GM12873 (cell line): Measurements from ENCODE around the gene ANXA5.

Source experiments
- TF ChIP-seq, protein P1 (sequence below): IDR thresholded peaks from 2 replicates; pipeline ENCODE4 v1.5.1; 2012; ENCODE audit warnings: low read depth, mild to moderate bottlenecking, moderate library complexity, low read length, control low read depth; ENCODE audit not compliant: insufficient read depth; ENCODE audit errors: missing control alignments

Gene ANXA5

GRCh38 chr4:121669163-121669550, 27.6 kb downstream of the ANXA5 start:
- TF ChIP-seq, protein P1, sequence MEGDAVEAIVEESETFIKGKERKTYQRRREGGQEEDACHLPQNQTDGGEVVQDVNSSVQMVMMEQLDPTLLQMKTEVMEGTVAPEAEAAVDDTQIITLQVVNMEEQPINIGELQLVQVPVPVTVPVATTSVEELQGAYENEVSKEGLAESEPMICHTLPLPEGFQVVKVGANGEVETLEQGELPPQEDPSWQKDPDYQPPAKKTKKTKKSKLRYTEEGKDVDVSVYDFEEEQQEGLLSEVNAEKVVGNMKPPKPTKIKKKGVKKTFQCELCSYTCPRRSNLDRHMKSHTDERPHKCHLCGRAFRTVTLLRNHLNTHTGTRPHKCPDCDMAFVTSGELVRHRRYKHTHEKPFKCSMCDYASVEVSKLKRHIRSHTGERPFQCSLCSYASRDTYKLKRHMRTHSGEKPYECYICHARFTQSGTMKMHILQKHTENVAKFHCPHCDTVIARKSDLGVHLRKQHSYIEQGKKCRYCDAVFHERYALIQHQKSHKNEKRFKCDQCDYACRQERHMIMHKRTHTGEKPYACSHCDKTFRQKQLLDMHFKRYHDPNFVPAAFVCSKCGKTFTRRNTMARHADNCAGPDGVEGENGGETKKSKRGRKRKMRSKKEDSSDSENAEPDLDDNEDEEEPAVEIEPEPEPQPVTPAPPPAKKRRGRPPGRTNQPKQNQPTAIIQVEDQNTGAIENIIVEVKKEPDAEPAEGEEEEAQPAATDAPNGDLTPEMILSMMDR: no peak

- TF ChIP-seq, protein P1: no peak
These were observed 28.2 kb downstream of the ANXA5 start for GRCh38 chr4:121668368-121669162.

DNA sequence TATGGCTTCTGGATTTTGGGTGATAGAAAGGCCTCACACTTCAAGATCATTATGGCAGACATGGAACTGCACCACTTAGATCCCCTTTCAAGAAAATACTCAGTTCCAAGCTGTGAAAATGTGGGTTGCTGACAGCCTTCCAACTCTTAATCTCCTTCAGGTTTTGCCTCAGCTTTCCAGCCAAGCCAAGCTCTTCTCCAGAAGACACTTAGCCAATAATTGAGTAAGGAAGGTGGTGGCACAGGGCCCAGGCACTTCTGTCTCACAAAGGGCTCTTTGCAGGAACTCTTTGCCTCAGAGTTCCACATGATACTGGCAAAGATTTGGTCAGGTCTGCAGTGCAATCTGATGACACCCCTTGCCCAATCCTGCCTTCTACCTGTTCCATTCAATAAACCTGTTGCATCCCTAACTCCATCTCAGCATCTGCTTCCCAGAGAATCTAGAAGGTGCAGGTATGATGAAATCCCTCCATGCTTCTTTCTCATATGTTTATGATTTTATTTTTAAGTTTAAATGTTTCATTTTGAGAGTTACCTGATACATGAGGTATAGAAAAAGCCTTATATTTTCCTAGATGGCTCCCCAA, 30.6 kb downstream of the ANXA5 start:
- TF ChIP-seq, protein P1: no peak

GRCh38 chr4:121665371-121665770, 31.4 kb downstream of the ANXA5 start:
- TF ChIP-seq, protein P1: no peak

DNA sequence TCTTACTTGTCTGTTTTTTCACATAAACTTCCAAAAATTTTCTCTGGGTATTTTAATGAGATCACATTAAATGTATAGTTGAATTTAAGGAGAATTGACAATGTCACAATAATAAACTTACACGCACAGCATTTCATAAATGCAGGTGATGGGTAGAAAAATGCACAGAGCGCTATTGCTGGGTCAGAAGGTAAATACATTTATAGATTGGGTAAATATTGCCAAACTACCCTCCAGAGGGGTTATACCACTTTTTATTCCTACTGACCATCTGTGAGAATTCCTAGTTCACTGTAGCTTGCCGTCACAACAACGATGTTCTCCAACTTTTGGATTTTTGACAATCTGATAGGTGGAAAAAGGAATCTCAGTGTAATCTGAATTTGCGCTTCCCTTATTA, 34.6 kb downstream of the ANXA5 start:
- TF ChIP-seq, protein P1: no peak

GRCh38 chr4:121658125-121658524, 38.7 kb downstream of the ANXA5 start:
- TF ChIP-seq, protein P1: no peak

DNA sequence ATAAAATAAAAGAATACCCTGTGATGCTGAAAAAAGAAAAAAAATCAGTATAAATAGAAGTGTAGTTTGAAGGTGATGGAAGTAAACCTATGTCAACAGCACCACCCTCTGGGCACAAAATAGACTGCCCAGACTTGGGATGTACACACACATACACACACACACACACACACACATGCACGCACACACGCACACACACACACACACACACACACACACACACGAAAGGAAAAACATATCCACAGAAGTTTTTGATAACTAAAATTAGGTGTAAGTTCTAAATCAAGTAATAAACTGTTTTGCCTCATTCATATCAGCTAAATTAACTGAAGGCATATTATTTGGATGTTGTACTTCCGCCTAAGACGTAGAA, 40.5 kb downstream of the ANXA5 start:
- TF ChIP-seq, protein P1: peak; percentile 46
